ENCODE measurements around the gene MDM4.
"Not testable (repeated sequence)": the region's sequence is repeated elsewhere in the genome, so short reads cannot be mapped to it uniquely, and the experiment has no call there.

MDM4 gene

GRCh38 chr1:204517382-204517781 lies 1.2 kb downstream of the MDM4 start:
- DNase-seq (ENCODE audit: low read depth in 2 of 2): not testable (repeated sequence)

- DNase-seq (ENCODE audit: low read depth in 2 of 2): peak in 1 of 2 donors; percentile 31
Measured at GRCh38 chr1:204520834-204521709, 4.9 kb downstream of the MDM4 start.

- DNase-seq (ENCODE audit: low read depth in 2 of 2): not testable (repeated sequence)
Measured at GRCh38 chr1:204521941-204522521, 5.8 kb downstream of the MDM4 start.

- DNase-seq (ENCODE audit: low read depth in 2 of 2): no peak
Measured at GRCh38 chr1:204523605-204524215, 7.5 kb downstream of the MDM4 start.

GRCh38 chr1:204524986-204525385 lies 8.8 kb downstream of the MDM4 start:
- no peak for DNase-seq (ENCODE audit: low read depth in 2 of 2)

GRCh38 chr1:204528241-204528640 lies 12.0 kb downstream of the MDM4 start:
- no peak for DNase-seq (ENCODE audit: low read depth in 2 of 2)

GRCh38 chr1:204528677-204529076 lies 12.5 kb downstream of the MDM4 start:
- no peak for DNase-seq (ENCODE audit: low read depth in 2 of 2)

- no peak for DNase-seq (ENCODE audit: low read depth in 2 of 2)
Measured at GRCh38 chr1:204529371-204529895, 13.2 kb downstream of the MDM4 start.

- no peak for DNase-seq (ENCODE audit: low read depth in 2 of 2)
Measured at GRCh38 chr1:204530932-204531331, 14.7 kb downstream of the MDM4 start.

GRCh38 chr1:204532832-204533231 lies 16.6 kb downstream of the MDM4 start:
- no peak for DNase-seq (ENCODE audit: low read depth in 2 of 2)

GRCh38 chr1:204541626-204542025 lies 25.4 kb downstream of the MDM4 start:
- no peak for DNase-seq (ENCODE audit: low read depth in 2 of 2)

- no peak for DNase-seq (ENCODE audit: low read depth in 2 of 2)
Measured at GRCh38 chr1:204544321-204544720, 28.1 kb downstream of the MDM4 start.

GRCh38 chr1:204545202-204545601 lies 29.0 kb downstream of the MDM4 start:
- DNase-seq (ENCODE audit: low read depth in 2 of 2): no peak

- no peak for DNase-seq (ENCODE audit: low read depth in 2 of 2)
Measured at GRCh38 chr1:204545881-204546280, 29.7 kb downstream of the MDM4 start.

- DNase-seq (ENCODE audit: low read depth in 2 of 2): no peak
Measured at GRCh38 chr1:204548265-204548664, 32.1 kb downstream of the MDM4 start.

GRCh38 chr1:204549313-204549712 lies 33.1 kb downstream of the MDM4 start:
- no peak for DNase-seq (ENCODE audit: low read depth in 2 of 2)

GRCh38 chr1:204550926-204551325 lies 34.7 kb downstream of the MDM4 start:
- DNase-seq (ENCODE audit: low read depth in 2 of 2): no peak

GRCh38 chr1:204556458-204557052 lies 40.3 kb downstream of the MDM4 start:
- no peak for DNase-seq (ENCODE audit: low read depth in 2 of 2)

- DNase-seq (ENCODE audit: low read depth in 2 of 2): no peak
Measured at GRCh38 chr1:204558467-204558866, 42.3 kb downstream of the MDM4 start.

GRCh38 chr1:204560002-204560401 lies 43.8 kb downstream of the MDM4 start:
- DNase-seq (ENCODE audit: low read depth in 2 of 2): not testable (repeated sequence)

- no peak for DNase-seq (ENCODE audit: low read depth in 2 of 2)
Measured at GRCh38 chr1:204560590-204561150, 44.5 kb downstream of the MDM4 start.

All from stimulated activated CD8-positive, alpha-beta memory T cell treated with anti-CD3 and anti-CD28 coated beads, Interleukin-2, amount 100 ng/mL, for 1 hour (primary cell).